Fibroblast of skin of scalp (primary cell): ENCODE data around the gene TMEM271.
"Not testable (repeated sequence)": the region's sequence is repeated elsewhere in the genome, so short reads cannot be mapped to it uniquely, and the experiment has no call there.

Source experiments
- DNase-seq: peaks from one replicate; pipeline ENCODE4 v3.0.0-alpha.2; 2013

Gene TMEM271

GRCh38 chr4:610411-611261 is 34.5 kb upstream of the TMEM271 start:
- no peak for DNase-seq

DNA sequence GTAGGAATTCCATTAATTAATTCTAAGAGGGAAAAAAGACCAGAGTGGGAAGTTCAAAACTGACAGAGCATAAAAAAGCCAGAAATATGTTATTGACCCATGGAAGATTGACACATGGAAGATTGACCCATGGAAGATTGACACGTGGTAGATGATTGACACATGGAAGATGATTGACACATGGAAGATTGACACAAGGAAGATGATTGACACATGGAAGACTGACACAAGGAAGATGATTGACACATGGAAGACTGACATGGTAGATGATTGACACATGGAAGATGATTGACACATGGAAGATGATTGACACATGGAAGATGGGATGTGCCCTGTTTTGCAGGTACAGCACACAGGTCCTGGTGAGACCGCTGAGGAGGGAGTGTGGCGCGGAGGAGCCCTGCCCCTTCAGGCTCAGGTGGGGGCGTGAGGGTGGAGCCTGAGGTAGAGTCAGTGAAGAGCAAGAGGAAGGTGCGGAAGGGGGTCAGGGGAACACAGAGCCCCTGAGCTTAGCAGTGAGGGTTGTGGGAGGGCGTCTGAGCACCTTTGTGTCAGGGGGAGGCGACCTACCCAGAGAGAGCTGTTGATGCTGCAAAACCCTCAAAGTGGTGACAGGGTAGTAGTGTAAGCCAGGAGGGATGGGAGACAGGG is 33.4 kb upstream of the TMEM271 start:
- no peak for DNase-seq

GRCh38 chr4:608236-608635 is 32.1 kb upstream of the TMEM271 start:
- DNase-seq, result no peak

DNA sequence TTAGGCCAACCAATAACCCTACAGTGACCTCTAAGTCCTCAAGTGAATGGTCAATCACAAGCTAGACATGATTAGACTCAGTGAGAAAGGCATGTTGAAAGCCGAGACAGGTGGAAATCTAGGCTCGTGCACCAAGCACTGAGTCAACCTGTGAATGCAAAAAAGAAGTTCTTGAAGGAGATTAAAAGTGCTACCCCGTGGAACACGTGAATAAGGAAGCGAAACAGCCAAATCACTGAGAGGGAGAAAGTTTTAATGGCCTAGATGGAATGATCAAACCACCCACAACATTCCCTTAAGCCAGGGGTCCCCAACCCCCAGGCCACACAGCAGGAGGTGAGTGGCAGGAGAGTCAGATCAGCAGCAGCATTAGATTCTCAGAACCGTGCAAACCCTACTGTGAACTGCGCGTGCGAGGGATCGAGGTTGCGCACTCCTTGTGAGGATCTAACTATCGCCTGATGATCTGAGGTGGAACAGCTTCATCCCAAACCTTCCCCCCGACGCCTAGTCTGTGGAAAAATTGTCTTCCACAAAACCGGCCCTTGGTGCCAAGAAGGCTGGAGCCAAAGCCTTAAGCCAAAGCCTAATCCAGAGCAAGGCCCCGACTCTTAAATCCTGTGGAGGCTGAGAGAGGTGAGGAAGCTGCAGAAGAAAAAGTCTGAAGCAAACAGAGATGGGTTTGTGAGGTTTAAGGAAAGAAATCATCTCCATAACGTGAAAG is 29.8 kb upstream of the TMEM271 start:
- DNase-seq, result no peak

DNA sequence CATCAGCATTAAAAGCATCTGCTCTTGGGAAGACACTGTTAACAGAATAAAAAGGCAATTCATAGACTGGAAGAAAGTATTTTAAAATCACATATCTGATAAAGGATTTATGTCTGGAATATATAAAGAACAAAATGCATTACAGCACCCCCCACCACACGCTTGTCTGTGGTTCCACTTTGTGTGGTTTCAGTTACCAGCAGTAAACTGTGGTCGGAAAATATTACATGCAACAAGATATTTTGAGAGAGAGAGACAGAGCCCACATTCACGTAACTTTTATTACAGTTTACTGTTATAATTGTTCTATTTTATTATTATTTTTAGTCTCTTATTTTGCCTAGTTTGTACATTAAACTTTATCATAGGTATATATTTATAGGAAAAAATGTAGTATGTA is 28.0 kb upstream of the TMEM271 start:
- DNase-seq, result no peak

GRCh38 chr4:602559-602942 is 26.5 kb upstream of the TMEM271 start:
- no peak for DNase-seq

DNA sequence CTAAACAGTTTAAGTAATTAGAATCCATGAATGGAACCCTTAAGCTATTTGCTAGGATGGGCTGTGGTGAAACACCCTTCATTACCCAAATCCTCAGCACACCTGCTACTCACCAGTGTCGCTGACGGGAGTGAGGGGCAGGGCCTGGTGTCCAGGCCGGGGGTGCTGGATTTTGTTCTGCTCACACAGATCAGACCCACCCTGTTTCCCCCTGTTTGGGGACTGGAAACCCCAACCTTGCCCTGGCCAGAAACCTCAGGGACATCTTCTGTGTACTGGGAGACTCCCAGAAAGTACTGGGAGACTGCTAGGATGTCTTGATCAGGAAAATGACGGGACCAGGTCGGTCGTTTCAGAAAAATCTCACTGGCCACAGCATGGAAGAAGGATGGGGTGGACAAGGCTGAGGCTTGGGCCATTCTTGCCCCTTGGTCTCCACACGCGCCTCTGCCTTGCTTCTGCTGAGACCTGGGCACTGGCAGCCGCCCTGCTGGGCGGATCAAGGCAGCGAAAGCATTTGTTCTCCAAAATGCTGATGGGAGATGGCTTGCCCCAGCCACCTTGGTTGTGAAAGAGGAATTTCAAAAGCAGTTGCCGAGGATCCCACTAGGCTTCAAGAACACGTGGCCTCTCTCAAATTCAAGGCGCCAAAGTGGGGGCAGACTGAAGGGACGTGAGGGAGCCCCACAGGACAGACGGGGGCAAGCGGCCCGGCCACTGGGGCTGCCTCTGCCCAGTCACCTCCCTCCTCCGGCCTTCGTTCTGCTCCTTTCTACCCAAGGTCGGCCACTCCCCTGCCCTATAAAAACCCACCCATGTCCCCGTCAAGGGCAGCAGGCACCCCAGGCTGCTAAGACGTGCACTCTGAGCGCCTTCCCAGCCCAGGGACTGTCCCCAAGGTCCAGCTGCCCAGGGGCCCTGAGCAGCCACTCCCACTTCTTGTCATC is 25.8 kb upstream of the TMEM271 start:
- DNase-seq, result no peak

GRCh38 chr4:600850-601515 is 24.9 kb upstream of the TMEM271 start:
- DNase-seq, result no peak

DNA sequence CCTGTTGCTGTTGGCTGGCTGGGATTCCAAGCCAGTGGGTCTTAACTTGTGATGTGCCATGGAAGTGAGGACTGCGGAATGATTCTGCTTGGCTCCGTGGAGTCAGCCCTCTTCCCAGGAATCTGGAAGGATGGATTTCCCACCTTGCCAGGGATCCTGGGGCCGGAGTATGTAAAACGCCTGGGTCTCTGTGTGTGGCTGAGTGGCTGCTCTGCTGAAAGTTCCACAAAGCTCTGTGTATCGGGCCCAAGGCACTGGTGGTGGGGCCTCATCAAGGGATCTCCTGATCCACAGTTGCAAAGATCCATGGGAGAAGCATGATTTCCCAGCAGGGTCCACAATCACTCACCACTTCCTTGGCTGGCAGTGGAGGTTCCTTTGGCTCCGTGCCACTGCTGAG is 24.1 kb upstream of the TMEM271 start:
- no peak for DNase-seq

GRCh38 chr4:598925-599324 is 22.8 kb upstream of the TMEM271 start:
- no peak for DNase-seq

DNA sequence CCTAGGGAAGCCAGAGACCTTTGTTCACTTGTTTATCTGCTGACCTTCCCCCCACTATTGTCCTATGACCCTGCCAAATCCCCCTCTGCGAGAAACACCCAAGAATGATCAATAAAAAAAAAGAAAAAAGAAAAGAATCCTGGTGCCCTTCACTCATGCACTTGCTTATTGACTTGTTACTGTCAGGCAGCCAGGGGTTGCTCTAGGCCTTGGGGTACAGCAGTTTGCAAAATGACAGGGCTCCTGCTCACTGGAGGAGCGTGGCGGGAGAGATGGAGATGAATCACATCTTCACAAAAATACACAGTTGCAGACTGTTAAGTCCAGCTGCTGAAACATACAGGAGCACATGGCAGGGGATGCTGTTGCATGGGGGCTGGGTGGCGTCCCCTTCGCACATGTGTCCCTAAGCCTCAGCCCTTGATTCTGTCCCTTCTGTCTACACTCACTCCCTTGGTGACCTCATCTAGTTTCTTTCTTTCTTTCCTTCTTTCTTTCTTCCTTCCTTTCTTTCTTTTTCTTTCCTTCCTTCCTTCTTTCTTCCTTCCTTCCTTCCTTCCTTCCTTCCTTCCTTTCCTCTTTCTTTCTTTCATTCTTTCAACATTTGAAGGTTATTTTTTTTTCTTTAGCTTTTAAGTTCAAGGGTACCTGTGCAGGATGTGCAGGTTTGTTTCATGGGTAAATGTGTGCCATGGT is 16.9 kb upstream of the TMEM271 start:
- no peak for DNase-seq

DNA sequence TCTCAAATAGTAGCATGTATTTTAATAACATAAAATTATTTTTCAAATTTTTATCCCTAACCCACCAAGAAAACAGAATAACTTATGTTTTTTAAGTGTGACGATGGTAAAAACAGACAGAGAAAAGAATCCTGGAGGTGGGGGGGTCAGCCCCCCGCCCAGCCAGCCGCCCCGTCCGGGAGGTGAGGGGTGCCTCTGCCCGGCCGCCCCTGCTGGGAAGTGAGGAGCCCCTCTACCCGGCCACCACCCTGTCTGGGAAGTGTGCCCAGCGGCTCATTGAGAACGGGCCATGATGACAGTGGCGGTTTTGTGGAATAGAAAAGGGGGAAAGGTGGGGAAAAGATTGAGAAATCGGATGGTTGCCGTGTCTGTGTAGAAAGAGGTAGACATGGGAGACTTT is 16.1 kb upstream of the TMEM271 start:
- DNase-seq, result not testable (repeated sequence)

DNA sequence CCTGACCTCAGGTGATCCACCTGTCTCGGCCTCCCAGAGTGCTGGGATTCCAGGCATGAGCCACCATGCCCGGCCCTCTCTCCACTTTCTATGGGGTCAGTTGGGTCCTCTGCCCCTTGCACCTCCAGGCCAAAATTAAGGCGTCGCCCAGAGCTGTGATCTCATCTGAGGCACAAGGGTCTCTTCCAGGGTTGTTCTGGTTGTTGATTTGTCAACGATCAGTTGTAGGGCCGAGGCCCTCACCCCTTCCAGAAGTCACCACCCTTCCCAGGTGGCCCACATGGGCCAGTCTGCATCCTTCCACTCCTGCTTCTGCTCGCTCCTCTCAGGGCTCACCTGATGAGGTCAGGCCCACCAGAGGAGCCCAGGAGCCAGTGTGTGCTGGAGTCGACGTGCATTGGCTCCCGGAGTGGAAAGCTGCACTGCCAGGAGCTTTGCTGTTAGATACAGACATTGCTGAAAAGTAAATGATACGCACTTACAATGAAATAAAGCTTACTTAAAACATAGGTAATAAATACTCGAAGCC is 14.3 kb upstream of the TMEM271 start:
- no peak for DNase-seq

DNA sequence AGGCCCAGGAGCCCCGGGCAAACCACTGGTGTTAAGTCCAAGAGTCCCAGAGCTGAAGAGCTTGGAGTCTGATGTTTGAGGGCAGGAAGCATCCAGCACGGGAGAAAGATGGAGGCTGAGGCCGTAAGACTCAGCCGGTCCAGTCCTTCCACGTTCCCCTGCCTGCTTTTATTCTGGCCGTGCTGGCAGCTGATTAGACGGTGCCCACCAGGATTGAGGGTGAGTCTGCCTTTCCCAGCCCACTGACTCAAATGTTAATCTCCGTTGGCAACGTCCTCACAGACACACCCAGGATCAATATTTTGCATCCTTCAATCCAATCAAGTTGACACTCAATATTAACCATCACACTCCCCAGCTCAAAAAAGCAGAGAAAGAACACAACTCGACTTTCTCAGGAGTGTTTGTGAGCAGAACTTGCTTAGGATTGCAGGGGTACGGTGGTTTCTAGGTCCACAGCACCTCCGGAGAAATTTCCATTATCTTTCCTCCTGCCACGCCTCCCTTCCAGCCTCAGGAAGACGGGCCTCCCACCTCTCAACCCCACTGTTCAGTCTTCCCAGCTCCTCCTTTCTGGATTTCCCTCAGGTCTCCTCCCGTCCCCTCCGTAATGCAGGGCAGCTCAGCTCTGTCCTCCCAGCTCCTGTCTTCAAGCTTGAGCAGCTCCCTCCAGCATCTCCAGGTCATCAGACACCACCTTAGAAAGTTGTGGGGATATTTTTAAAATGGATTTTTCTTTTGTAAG is 13.3 kb upstream of the TMEM271 start:
- DNase-seq, result no peak

DNA sequence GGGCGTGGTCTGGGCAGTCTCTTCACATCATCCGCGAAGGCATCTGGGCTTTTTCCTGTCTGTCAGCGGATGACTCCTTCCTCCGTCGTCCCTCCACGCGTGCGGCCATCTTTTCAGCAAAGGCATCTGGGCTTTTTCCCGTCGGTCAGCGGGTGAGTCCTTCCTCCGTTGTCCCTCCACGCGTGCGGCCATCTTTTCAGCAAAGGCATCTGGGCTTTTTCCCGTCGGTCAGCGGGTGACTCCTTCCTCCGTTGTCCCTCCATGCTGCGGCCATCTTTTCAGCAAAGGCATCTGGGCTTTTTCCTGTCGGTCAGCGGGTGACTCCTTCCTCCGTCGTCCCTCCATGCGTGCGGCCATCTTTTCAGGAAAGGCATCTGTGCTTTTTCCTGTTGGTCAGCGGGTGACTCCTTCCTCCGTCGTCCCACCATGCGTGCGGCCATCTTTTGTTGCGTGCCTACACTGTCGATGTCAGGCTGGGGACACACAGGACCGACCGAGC is 12.3 kb upstream of the TMEM271 start:
- no peak for DNase-seq

DNA sequence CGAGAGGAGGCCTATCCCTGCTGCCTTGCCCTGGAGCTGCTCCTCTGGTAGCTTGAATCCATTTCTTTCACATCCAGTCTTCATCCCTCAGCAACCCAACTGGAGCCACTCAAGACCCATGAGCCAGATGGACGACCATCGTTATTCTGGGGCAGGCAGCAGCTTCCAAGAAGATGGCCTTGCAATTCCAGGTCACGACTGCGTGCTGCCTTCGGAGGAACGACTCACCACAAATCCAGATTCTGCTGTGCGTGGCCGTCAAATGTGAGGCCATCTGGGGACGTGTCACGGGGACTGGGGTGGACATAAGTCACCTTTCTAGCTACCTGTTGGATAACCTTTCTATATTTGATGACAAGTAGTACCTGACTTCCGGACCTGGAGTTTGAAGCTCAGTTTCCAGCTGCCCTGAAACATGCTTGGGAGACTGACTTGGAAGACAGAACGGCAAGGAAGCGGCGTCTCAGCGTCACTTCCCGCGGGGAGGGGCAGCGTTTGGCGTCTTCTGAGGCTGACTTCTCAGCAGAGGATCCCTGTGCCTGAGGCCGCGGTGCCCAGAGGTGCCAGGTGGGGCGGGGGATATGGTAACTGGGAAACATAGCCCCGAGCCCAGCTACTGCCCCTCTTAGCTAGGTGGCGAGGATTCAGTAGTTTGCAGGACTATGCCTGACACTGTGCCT is 11.7 kb upstream of the TMEM271 start:
- no peak for DNase-seq

- DNase-seq, result no peak
These were observed 7.7 kb upstream of the TMEM271 start for GRCh38 chr4:583820-584219.

- no peak for DNase-seq
These were observed 5.8 kb upstream of the TMEM271 start for GRCh38 chr4:581753-582361.

DNA sequence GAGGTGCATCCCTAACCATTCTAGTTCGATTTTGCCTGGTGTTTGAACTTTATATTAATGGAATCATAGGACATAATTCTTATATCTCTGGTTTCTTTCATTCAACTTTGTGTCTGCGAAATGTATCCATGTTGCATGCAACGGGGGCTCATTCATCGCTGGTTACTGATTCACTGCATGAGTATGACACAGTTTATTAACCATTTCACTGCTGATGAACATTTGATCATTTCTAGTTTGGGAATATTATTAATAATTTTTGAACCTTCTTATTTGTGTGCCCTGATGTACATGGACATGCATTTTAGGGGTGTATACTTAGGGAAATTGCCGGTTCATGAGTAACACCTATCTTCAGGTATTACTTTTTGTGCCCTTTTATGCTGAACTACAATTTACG is 5.1 kb upstream of the TMEM271 start:
- DNase-seq, result no peak
